Activated CD4-positive, CD25-positive, alpha-beta regulatory T cell (primary cell): ENCODE measurements around the gene MAGEA2.
"Not testable (repeated sequence)": the region's sequence is repeated elsewhere in the genome, so short reads cannot be mapped to it uniquely, and the experiment has no call there.

ENCODE experiments used
- DNase-seq, 4 experiments: peaks; one replicate each; lab custom pipeline; 2025; lab: John Stamatoyannopoulos, UW

The MAGEA2 gene, protein sequence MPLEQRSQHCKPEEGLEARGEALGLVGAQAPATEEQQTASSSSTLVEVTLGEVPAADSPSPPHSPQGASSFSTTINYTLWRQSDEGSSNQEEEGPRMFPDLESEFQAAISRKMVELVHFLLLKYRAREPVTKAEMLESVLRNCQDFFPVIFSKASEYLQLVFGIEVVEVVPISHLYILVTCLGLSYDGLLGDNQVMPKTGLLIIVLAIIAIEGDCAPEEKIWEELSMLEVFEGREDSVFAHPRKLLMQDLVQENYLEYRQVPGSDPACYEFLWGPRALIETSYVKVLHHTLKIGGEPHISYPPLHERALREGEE

DNA sequence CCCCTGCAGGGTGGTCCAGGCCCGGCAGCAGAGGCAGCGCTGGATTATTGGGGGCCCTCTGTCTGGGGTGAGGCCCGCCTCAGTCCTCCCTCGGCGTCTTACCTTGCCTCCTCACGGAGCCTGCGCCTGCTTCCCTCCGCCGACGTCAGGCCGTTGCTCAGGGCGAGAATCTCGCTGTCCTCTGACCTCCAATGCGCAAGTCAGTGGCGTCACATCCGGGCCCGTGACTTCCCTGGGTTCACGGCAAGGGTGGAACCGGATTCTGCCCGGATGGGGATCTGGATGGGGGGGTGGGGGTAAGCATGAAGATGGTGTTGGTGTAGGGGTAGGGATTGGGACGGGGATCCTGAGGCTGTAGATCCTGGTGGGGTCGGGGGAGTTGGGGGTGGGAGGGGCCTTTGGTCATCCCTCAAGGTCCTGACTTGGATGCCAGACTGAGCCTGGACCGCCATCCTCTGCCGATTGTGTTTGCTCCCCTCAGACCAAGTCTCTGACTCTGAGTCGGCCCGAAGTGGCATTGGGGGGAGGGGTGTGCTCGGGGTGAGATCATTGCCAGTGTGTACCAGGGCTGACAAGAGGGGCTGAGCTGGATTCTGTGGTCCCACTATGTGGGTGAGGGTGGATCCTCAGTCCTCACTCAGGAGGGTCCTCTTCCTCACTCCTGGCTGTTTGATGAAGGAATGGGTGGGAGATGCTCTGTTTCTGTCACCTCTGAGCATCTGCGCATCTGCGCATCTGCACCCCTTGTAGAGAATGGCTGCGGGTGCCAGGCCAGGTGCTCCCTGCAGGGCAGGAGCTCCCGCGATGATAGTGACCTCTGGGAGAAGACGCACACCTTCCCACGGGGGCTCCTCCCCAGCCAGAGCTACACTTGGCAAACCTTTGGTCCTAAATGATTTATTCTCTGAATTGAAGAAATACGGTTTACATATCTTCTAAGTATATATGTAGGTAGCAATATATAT, at the start of gene MAGEA2:
TSS of gene MAGEA2 (minus strand) at position 157 of the 965 bp plus-strand sequence. CDS start 2,479 bp downstream, outside the sequence.
- not testable (repeated sequence) for DNase-seq

DNA sequence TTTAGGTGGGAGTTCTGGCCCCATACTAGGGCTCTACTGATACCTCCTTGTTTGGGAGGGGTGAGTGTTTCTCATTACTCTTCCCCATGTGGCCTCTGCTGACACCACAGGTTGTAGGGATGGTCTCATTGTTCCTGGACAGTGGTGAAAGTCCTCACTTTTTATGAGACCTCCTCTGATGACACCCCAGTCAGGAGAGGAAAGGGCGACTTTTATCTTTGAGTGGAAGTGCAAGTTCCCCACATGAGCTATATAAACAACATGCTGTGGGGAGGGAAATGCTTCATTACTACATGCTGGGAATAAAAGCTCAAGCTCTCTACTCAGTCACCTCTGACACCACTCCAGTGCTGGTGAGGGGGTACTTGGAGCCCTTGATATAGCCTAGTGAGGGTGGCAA, 45.3 kb upstream of the MAGEA2 start:
- DNase-seq: no peak

- not testable (repeated sequence) for DNase-seq
These were observed 33.4 kb upstream of the MAGEA2 start for GRCh38 chrX:152787062-152787461.

DNA sequence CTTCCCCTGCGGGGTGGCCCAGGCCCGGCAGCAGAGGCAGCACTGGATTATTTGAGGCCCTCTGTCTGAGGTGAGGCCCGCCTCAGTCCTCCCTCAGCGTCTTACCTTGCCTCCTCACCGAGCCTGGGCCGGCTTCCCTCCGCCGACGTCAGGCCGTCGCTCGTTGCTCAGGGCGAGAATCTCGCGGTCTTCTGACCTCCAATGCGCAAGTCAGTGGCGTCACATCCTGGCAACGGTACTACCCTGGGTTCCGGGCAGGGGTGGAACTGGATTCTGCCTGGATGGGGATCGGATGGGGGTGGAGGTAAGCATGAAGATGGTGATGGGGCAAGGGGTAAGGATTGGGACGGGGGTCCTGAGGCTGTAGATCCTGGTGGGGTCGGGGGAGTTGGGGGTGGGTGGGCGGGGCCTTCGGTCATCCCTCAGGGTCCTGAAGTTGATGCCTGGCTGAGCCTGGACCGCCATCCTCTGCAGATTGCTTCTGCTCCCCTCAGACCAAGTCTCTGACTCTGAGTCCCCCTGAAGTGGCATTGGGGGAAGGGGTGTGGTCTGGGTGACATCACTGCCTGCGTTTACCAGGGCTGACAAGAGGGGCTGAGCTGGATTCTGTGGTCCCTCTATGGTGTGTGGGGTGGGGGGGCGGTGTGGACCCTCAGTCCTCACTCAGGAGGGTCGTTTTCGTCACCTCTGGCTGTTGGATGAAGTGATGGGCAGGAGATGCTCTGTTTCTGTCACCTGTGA, 16.1 kb upstream of the MAGEA2 start, which contains the start of gene MAGEA6:
TSS of gene MAGEA6 (minus strand) at position 141 of the 741 bp plus-strand sequence. CDS start 2,039 bp downstream, outside the sequence.
- not testable (repeated sequence) for DNase-seq

- not testable (repeated sequence) for DNase-seq
These were observed 12.9 kb upstream of the MAGEA2 start for GRCh38 chrX:152766562-152766961.

DNA sequence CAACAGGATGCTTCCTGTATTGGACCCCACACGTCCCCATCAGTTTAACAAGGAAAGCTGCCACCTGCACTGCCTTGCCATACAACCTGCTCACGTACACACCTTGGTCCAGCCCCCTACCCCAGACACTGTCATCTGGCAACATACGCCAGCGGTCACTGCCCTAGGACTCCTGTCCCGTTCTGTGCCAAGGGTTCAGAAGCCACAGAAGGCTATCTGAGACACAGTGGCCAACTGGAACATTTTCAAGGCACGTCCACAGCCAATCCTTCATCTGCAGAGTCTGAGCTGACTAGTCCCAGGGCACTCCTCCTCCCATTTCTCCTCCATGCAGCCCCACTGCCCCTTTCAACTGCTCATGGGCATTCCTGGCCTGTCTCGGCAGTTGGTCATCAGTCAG, 7.9 kb upstream of the MAGEA2 start:
- DNase-seq: not testable (repeated sequence)

DNA sequence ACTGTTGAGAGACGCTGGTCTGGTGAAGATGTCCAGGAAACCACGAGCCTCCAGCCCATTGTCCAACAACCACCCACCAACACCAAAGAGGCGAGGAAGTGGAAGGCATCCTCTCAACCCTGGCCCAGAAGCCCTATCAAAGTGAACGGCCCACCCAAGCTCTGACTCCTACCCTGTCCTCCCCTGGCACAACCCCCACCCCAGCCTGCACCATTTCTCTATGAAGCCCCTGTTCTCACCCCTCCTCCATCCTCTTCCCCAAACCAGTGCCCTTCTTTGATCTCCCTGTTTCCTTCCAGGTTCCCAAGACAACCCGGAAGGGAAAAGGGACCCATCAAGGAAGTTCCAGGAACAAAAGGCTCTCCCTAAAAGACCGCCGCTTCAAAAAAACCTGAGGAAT, 5.9 kb upstream of the MAGEA2 start:
- not testable (repeated sequence) for DNase-seq

DNA sequence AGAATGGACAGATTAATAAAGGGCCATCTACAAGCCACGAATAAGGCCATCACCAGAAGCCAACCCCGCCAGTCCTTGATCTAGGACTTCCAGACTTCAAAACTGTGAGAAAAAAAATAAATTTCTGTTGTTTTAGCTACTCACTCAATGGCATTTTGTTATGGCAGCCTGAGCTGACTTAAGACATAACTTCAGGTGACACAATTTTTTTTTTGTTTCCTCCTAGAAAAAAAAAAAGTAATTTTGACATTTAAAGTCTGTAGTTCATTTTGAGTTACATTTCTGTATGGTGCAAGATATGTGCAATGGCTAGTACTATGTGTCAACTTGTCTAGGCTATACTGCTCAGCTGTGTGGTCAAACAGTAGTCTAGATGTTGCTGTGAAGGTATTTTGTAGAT, 5.3 kb upstream of the MAGEA2 start, which contains the start of gene CSAG3:
TSS of gene CSAG3 (plus strand) at position 301 of the 400 bp plus-strand sequence.
- not testable (repeated sequence) for DNase-seq

DNA sequence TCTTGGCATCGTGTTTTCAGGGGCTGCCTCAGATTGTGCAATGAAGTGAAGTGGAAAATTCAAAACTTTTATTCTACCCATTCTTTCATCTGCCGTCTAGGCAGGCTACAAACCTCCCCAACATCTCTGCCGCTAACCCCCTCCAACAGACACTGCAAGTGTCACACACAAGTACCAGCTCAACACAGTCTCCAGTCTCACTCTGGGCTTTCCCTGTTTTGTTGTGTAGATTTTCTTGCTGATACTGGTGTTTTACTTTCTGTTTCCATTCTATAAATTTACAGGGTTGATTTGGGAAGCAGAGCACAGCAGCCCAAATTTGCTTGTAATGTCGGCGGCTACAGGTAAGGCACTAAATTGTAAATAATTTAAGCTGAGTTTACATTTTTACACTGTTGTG, 1.2 kb upstream of the MAGEA2 start:
- DNase-seq: not testable (repeated sequence)

DNA sequence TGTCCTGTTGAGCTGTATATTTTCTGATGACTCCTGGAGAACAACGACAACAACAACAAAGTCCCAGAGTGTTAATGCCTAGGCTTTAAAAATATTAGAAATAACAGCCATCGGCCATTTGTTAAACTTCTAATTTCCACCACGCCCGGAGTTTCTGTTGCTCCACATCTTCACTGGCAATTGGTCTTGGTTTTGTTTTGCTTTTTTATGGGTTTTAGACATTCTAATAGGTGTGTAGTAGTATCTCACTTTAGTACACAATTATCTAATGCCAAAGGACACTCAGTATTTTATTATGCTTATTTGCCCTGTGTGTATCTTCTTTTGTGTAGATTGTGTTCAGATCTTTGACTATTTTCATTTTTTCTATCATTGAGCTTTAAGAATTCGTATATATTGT, 15.1 kb downstream of the MAGEA2 start:
- no peak for DNase-seq

- not testable (repeated sequence) for DNase-seq
These were observed 17.1 kb downstream of the MAGEA2 start for GRCh38 chrX:152736528-152736927.

GRCh38 chrX:152735860-152736511, 17.7 kb downstream of the MAGEA2 start:
- no peak for DNase-seq

GRCh38 chrX:152735101-152735500, 18.5 kb downstream of the MAGEA2 start:
- DNase-seq: no peak

DNA sequence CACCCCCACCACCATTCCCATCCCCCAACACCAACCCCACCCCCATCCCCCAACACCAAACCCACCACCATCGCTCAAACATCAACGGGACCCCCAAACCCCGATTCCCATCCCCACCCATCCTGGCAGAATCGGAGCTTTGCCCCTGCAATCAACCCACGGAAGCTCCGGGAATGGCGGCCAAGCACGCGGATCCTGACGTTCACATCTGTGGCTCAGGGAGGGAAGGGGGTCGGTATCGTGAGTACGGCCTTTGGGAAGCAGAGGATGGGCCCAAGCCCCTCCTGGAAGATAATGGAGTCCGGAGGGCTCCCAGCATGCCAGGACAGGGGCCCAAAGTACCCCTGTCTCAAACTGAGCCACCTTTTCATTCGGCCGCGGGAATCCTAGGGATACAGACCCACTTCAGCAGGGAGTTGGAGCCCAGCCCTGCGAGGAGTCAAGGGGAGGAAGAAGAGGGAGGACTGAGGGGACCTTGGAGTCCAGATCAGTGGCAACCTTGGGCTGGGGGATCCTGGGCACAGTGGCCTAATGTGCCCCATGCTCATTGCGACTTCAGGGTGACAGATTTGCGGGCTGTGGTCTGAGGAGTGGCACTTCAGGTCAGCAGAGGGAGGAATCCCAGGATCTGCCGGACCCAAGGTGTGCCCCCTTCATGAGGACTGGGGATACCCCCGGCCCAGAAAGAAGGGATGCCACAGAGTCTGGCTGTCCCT, 19.3 kb downstream of the MAGEA2 start:
- not testable (repeated sequence) for DNase-seq

DNA sequence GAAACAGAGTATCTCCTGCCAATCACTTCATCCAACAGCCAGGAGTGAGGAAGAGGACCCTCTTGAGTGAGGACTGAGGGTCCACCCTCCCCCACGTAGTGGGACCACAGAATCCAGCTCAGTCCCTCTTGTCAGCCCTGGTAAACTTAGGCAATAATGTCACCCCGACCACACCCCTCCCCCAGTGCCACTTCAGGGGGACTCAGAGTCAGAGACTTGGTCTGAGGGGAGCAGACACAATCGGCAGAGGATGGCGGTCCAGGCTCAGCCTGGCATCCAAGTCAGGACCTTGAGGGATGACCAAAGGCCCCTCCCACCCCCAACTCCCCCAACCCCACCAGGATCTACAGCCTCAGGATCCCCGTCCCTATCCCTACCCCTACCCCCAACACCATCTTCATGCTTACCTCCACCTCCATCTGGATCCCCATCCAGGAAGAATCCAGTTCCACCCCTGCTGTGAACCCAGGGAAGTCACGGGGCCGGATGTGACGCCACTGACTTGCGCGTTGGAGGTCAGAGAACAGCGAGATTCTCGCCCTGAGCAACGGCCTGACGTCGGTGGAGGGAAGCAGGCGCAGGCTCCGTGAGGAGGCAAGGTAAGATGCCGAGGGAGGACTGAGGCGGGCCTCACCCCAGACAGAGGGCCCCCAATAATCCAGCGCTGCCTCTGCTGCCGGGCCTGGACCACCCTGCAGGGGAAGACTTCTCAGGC, 20.2 kb downstream of the MAGEA2 start, which contains the start of the genes CSAG1 and MAGEA12:
TSS of gene CSAG1 (minus strand) at position 461 of the 715 bp plus-strand sequence. CDS start 1,261 bp downstream, outside the sequence.
TSS of gene MAGEA12 (plus strand) at position 497 of the 715 bp plus-strand sequence. CDS start 2,405 bp downstream, outside the sequence.
- no peak for DNase-seq

DNA sequence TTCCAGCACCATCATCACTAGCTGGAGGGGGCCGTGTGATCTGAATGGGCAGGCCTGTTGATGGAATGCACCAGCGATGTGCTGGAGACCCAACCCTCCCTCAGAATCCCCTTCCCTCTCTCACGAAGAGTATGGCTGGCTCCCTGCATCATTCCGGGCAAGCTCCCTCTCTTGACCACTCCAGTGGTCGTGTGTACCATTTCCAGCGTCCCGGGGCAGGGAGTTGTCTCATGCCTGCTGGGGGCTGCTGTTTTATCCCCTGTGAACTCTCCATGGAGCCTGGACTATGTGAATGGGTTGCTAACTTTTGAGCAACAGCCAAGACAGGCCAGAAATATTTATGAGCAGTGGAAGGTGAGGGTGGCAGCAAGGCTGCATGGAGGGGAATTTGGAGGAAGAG, 28.2 kb downstream of the MAGEA2 start:
- no peak for DNase-seq

DNA sequence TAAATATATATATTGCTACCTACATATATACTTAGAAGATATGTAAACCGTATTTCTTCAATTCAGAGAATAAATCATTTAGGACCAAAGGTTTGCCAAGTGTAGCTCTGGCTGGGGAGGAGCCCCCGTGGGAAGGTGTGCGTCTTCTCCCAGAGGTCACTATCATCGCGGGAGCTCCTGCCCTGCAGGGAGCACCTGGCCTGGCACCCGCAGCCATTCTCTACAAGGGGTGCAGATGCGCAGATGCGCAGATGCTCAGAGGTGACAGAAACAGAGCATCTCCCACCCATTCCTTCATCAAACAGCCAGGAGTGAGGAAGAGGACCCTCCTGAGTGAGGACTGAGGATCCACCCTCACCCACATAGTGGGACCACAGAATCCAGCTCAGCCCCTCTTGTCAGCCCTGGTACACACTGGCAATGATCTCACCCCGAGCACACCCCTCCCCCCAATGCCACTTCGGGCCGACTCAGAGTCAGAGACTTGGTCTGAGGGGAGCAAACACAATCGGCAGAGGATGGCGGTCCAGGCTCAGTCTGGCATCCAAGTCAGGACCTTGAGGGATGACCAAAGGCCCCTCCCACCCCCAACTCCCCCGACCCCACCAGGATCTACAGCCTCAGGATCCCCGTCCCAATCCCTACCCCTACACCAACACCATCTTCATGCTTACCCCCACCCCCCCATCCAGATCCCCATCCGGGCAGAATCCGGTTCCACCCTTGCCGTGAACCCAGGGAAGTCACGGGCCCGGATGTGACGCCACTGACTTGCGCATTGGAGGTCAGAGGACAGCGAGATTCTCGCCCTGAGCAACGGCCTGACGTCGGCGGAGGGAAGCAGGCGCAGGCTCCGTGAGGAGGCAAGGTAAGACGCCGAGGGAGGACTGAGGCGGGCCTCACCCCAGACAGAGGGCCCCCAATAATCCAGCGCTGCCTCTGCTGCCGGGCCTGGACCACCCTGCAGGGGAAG, 39.5 kb downstream of the MAGEA2 start, which contains the start of gene MAGEA2B:
TSS of gene MAGEA2B (plus strand) at position 814 of the 973 bp plus-strand sequence. CDS start 2,479 bp downstream, outside the sequence.
- not testable (repeated sequence) for DNase-seq

DNA sequence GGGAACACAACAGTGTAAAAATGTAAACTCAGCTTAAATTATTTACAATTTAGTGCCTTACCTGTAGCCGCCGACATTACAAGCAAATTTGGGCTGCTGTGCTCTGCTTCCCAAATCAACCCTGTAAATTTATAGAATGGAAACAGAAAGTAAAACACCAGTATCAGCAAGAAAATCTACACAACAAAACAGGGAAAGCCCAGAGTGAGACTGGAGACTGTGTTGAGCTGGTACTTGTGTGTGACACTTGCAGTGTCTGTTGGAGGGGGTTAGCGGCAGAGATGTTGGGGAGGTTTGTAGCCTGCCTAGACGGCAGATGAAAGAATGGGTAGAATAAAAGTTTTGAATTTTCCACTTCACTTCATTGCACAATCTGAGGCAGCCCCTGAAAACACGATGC, 40.4 kb downstream of the MAGEA2 start:
- DNase-seq: not testable (repeated sequence)
